B cell (primary cell): Measurements from ENCODE around the gene SHC3. TPM values are rescaled to one million over a fixed set of nuclear protein-coding genes. Genes with fewer than 3 reads are reported as not detected.

Experiments
- ATAC-seq: fragments of 200-7000 bp; cut with Tn5 transposase; one replicate; pipeline ENCODE4 v1.10.0; 2021; ENCODE audit warnings: low read depth, mild to moderate bottlenecking, moderate number of reproducible peaks, moderate library complexity
- CTCF ChIA-PET: fragments of 350-600 bp; sonication (Branson Sonifier 250); formaldehyde crosslinking; loops from one replicate; lab custom pipeline; 2021; ENCODE audit warnings: antibody characterized with exemption, inconsistent platforms; lab: Charles Lee
- POLR2A ChIA-PET: fragments of 350-600 bp; sonication (Branson Sonifier 250); formaldehyde crosslinking; loops from one replicate; lab custom pipeline; 2021; ENCODE audit warnings: antibody characterized with exemption; lab: Charles Lee
- DNase-seq: peaks from one replicate; pipeline ENCODE4 v3.0.0; 2013
- H2AFZ ChIP-seq: 2 replicates; pipeline ENCODE4 v1.6.1; 2012; ENCODE audit warnings: mild to moderate bottlenecking, low read depth, low read length; ENCODE audit not compliant: insufficient read depth, poor library complexity, severe bottlenecking
- H3K27ac ChIP-seq, 2 donors: 1 replicate in 1 of 2; 2 replicates in 1 of 2; pipeline ENCODE4 v1.5.1; 2012 to 2013; ENCODE audit warnings: low read length in 2 of 2, mild to moderate bottlenecking in 2 of 2, moderate library complexity in 1 of 2
- H3K27me3 ChIP-seq, 4 experiments: fragments of 200-600 bp in 1 of 4; sonication (generic) in 1 of 4; replicated peaks in 1 of 4; 1 replicate in 2 of 4; 2 replicates in 2 of 4; pipeline versions ENCODE4 v1.6.1 to v1.7.0; 2013 to 2016; ENCODE audit warnings: low read length in 3 of 4, mild to moderate bottlenecking in 2 of 4, mixed read lengths in 1 of 4, moderate library complexity in 1 of 4; ENCODE audit not compliant: insufficient read depth in 4 of 4, control insufficient read depth in 3 of 4; ENCODE audit errors: control extremely low read depth in 1 of 4
- H3K36me3 ChIP-seq, 2 experiments: replicated peaks in 1 of 2; 1 replicate in 1 of 2; 2 replicates in 1 of 2; pipeline versions ENCODE4 v1.6.1 to v1.7.1; 2013; ENCODE audit warnings: low read length in 1 of 2; ENCODE audit not compliant: insufficient read depth in 2 of 2, control insufficient read depth in 1 of 2; ENCODE audit errors: control extremely low read depth in 1 of 2, extremely low read depth in 1 of 2
- H3K4me1 ChIP-seq, 2 donors: fragments of 200-600 bp in 1 of 2; sonication (generic) in 1 of 2; 1 replicate in 1 of 2; 2 replicates in 1 of 2; pipeline versions ENCODE4 v1.5.1 to v1.6.1; 2013 to 2017; ENCODE audit warnings: low read length in 2 of 2; ENCODE audit not compliant: control insufficient read depth in 2 of 2, insufficient read depth in 2 of 2
- H3K4me2 ChIP-seq: replicated peaks from 2 replicates; pipeline ENCODE3; 2012; ENCODE audit warnings: mild to moderate bottlenecking, low read depth, low read length; ENCODE audit not compliant: poor library complexity, severe bottlenecking
- H3K4me3 ChIP-seq, 5 experiments: fragments of 200-600 bp in 1 of 5; sonication (generic) in 1 of 5; 1 replicate in 3 of 5; 2 replicates in 2 of 5; pipeline versions ENCODE4 v1.5.1 to v1.7.0; 2011 to 2016; ENCODE audit warnings: low read length in 4 of 5, mild to moderate bottlenecking in 4 of 5, low read depth in 2 of 5, control low read depth in 1 of 5, moderate library complexity in 1 of 5; ENCODE audit not compliant: insufficient read depth in 1 of 5; ENCODE audit errors: control extremely low read depth in 1 of 5, extremely low read depth in 1 of 5
- H3K79me2 ChIP-seq: fragments of 200-600 bp; sonication (generic); one replicate; pipeline ENCODE4 v1.6.0; 2016; ENCODE audit warnings: low read length; ENCODE audit not compliant: control insufficient read depth, insufficient read depth
- H3K9ac ChIP-seq: fragments of 200-600 bp; sonication (generic); 2 replicates; pipeline ENCODE4 v1.6.1; 2017; ENCODE audit warnings: mild to moderate bottlenecking, low read length, moderate library complexity
- H3K9me3 ChIP-seq, 3 donors: one replicate each; pipeline versions ENCODE4 v1.6.1 to v1.7.1; 2013; ENCODE audit warnings: low read length in 2 of 3; ENCODE audit not compliant: control insufficient read depth in 2 of 3, insufficient read depth in 1 of 3; ENCODE audit errors: control extremely low read depth in 1 of 3
- H4K20me1 ChIP-seq: 2 replicates; pipeline ENCODE4 v1.6.0; 2012; ENCODE audit warnings: mild to moderate bottlenecking, low read length; ENCODE audit not compliant: insufficient read depth, control insufficient read depth, poor library complexity, severe bottlenecking
- H3K27ac Mint-ChIP-seq: one replicate; pipeline ENCODE4 v1.8.0; 2021; ENCODE audit warnings: mixed read lengths
- H3K27me3 Mint-ChIP-seq: one replicate; pipeline ENCODE4 v1.8.0; 2021; ENCODE audit warnings: mixed read lengths
- H3K4me1 Mint-ChIP-seq: one replicate; pipeline ENCODE4 v1.8.0; 2021; ENCODE audit warnings: mixed read lengths
- H3K4me3 Mint-ChIP-seq: one replicate; pipeline ENCODE4 v1.8.0; 2021; ENCODE audit warnings: mixed read lengths
- H3K9me3 Mint-ChIP-seq: one replicate; pipeline ENCODE4 v1.8.0; 2022; ENCODE audit warnings: mixed read lengths; ENCODE audit not compliant: insufficient read depth
- CTCF ChIP-seq: fragments of 200-600 bp; IDR thresholded peaks from one replicate; pipeline ENCODE4 v1.8.0; 2022; ENCODE audit warnings: antibody characterized with exemption, mild to moderate bottlenecking
- EZH2 ChIP-seq: IDR thresholded peaks from 2 replicates; pipeline ENCODE4 v1.6.1; 2012; ENCODE audit warnings: borderline replicate concordance, low read depth, mild to moderate bottlenecking, moderate library complexity, low read length; ENCODE audit not compliant: insufficient read depth, poor library complexity, severe bottlenecking
- WGBS: methylation state at CpG from one replicate; pipeline ENCODE4 v1.1.5; 2013; ENCODE audit warnings: missing lambda C conversion rate; ENCODE audit not compliant: insufficient coverage; 5-methylcytosine and 5-hydroxymethylcytosine counted together
- intact Hi-C: fragments of 100-400 bp; cut with micrococcal nuclease; formaldehyde crosslinking; loops from one replicate; pipeline ENCODE4 v1.10.0; 2022
- polyA plus RNA-seq: library from polyadenylated mRNA; depleted of rRNA; stranded (reverse); fragments of >200 nt; gene quantifications from 2 replicates; pipeline ENCODE4 v1.2.3, GENCODE V29; 2012
- total RNA-seq, 2 donors: library from RNA; stranded (reverse); fragments of 120-200 nt in 1 of 2; gene quantifications; 1 replicate in 1 of 2; 2 replicates in 1 of 2; pipeline versions ENCODE4 v1.2.3 to v1.2.4, GENCODE V29; 2013 to 2022

Gene SHC3
- total and polyA plus RNA-seq, 2 donors (not counting 1 experiment from before 2014, with no cell fraction given), result 0.03 TPM; not detected in 1

- Mint-ChIP-seq H3K27ac (no peak overlapping the region), H3K9me3 (no peaks in the 10 kb centered on the region), H3K4me3 (no peak overlapping the region), H3K4me1 (no peaks in the 10 kb centered on the region), H3K27me3 (peaks cover 14% of the 10 kb centered on the region)
- Histone ChIP-seq H3K9me3 (no peaks in the 10 kb centered on the region), H3K9ac (no peak overlapping the region), H3K27ac (no peak overlapping the region), H3K4me3 (no peak overlapping the region), H3K36me3 (no peaks in the 10 kb centered on the region), H4K20me1 (no peaks in the 10 kb centered on the region), H3K4me1 (no peaks in the 10 kb centered on the region), H3K4me2 (no peak overlapping the region), H3K79me2 (no peaks in the 10 kb centered on the region), H2AFZ (no peak overlapping the region), H3K27me3 (peaks cover 0 to 9% (median 1%) of the 10 kb centered on the region in 4 experiments)
- intact Hi-C loops, result no loop called here
- POLR2A ChIA-PET, result no interaction called here
- DNase-seq (no peak), ATAC-seq (no peak)
- 76% methylated on average over 5 of the region's 10 CpGs for WGBS
- TF ChIP-seq CTCF (no peak), EZH2 (no peak)
- CTCF ChIA-PET, result no interaction called here
Measured at GRCh38 chr9:89010056-89010455, 168.6 kb downstream of the SHC3 start.

- Histone ChIP-seq H3K36me3 (no peaks in the 10 kb centered on the region), H3K9me3 (no peaks in the 10 kb centered on the region), H3K79me2 (no peaks in the 10 kb centered on the region), H3K4me3 (no peak overlapping the region), H3K4me2 (no peak overlapping the region), H4K20me1 (no peaks in the 10 kb centered on the region), H2AFZ (no peak overlapping the region), H3K9ac (no peak overlapping the region), H3K27me3 (peaks cover 0 to 9% (median 1%) of the 10 kb centered on the region in 4 experiments), H3K27ac (no peak overlapping the region), H3K4me1 (no peaks in the 10 kb centered on the region)
- H3K27ac Mint-ChIP-seq, result no peak overlapping the region
- H3K9me3 Mint-ChIP-seq, result no peaks in the 10 kb centered on the region
- ATAC-seq, result no peak
- H3K4me3 Mint-ChIP-seq, result no peak overlapping the region
- ChIA-PET POLR2A (no interaction called here), CTCF (no interaction called here)
- no peaks in the 10 kb centered on the region for H3K4me1 Mint-ChIP-seq
- no peak for DNase-seq
- peaks cover 12% of the 10 kb centered on the region for H3K27me3 Mint-ChIP-seq
- intact Hi-C loops, result no loop called here
- TF ChIP-seq EZH2, result no peak
- no peak for TF ChIP-seq CTCF
- WGBS, result 94% methylated on average over 9 of the region's 9 CpGs
Measured at GRCh38 chr9:89009546-89009840, 169.1 kb downstream of the SHC3 start.
